Nephron progenitor cell (in vitro differentiated cells): Measurements from ENCODE around the gene EPHB3.

Source experiments
- DNase-seq: peaks from one replicate; pipeline ENCODE4 v3.0.0; 2021
- H3K27ac Mint-ChIP-seq: 2 replicates; pipeline ENCODE4 v1.8.0; 2021; ENCODE audit warnings: mild to moderate bottlenecking, moderate library complexity, mixed read lengths
- H3K27me3 Mint-ChIP-seq: 2 replicates; pipeline ENCODE4 v1.8.0; 2021; ENCODE audit warnings: mild to moderate bottlenecking, low read depth, mixed read lengths; ENCODE audit not compliant: poor library complexity
- H3K36me3 Mint-ChIP-seq: 2 replicates; pipeline ENCODE4 v1.8.0; 2021; ENCODE audit warnings: low read depth, mixed read lengths
- H3K4me1 Mint-ChIP-seq: 2 replicates; pipeline ENCODE4 v1.8.0; 2021; ENCODE audit warnings: mixed read lengths
- H3K4me3 Mint-ChIP-seq: 2 replicates; pipeline ENCODE4 v1.8.0; 2021; ENCODE audit warnings: mild to moderate bottlenecking, moderate library complexity, mixed read lengths
- H3K9me3 Mint-ChIP-seq: 2 replicates; pipeline ENCODE4 v1.8.0; 2021; ENCODE audit warnings: mild to moderate bottlenecking, moderate library complexity, mixed read lengths
- CTCF ChIP-seq: fragments of 200-600 bp; sonication (generic); IDR thresholded peaks from 2 replicates; pipeline ENCODE4 v1.5.0; 2021; ENCODE audit warnings: antibody characterized with exemption

EPHB3 gene

GRCh38 chr3:184524981-184525336 lies 36.6 kb upstream of the EPHB3 start:
- no peaks in the 10 kb centered on the region for H3K36me3 Mint-ChIP-seq
- no peak for DNase-seq
- H3K4me3 Mint-ChIP-seq, result peak overlapping the region; percentile 74
- H3K9me3 Mint-ChIP-seq, result no peaks in the 10 kb centered on the region
- H3K27ac Mint-ChIP-seq, result no peak overlapping the region
- peaks cover 72% of the 10 kb centered on the region for H3K27me3 Mint-ChIP-seq
- peaks cover 13% of the 10 kb centered on the region for H3K4me1 Mint-ChIP-seq
- TF ChIP-seq CTCF, result no peak

GRCh38 chr3:184525337-184526087 lies 36.1 kb upstream of the EPHB3 start:
- peaks cover 77% of the 10 kb centered on the region for H3K27me3 Mint-ChIP-seq
- no peak for TF ChIP-seq CTCF
- H3K4me3 Mint-ChIP-seq, result peak overlapping the region; percentile 79
- peaks cover 13% of the 10 kb centered on the region for H3K4me1 Mint-ChIP-seq
- DNase-seq, result peak; percentile 61
- H3K9me3 Mint-ChIP-seq, result no peaks in the 10 kb centered on the region
- no peaks in the 10 kb centered on the region for H3K36me3 Mint-ChIP-seq
- no peak overlapping the region for H3K27ac Mint-ChIP-seq

- H3K4me1 Mint-ChIP-seq, result peaks cover 13% of the 10 kb centered on the region
- peak overlapping the region; percentile 79 for H3K4me3 Mint-ChIP-seq
- no peak for DNase-seq
- no peaks in the 10 kb centered on the region for H3K36me3 Mint-ChIP-seq
- H3K27me3 Mint-ChIP-seq, result peaks cover 83% of the 10 kb centered on the region
- peak; percentile 9 for TF ChIP-seq CTCF
- H3K27ac Mint-ChIP-seq, result no peak overlapping the region
- H3K9me3 Mint-ChIP-seq, result no peaks in the 10 kb centered on the region
These were observed 35.5 kb upstream of the EPHB3 start for GRCh38 chr3:184526088-184526433.

- H3K4me3 Mint-ChIP-seq, result no peak overlapping the region
- H3K9me3 Mint-ChIP-seq, result no peaks in the 10 kb centered on the region
- TF ChIP-seq CTCF, result no peak
- peaks cover 73% of the 10 kb centered on the region for H3K27me3 Mint-ChIP-seq
- no peaks in the 10 kb centered on the region for H3K4me1 Mint-ChIP-seq
- no peak for DNase-seq
- H3K27ac Mint-ChIP-seq, result no peak overlapping the region
- no peaks in the 10 kb centered on the region for H3K36me3 Mint-ChIP-seq
These were observed 29.8 kb upstream of the EPHB3 start for GRCh38 chr3:184531626-184532280.

GRCh38 chr3:184532940-184533732 lies 28.4 kb upstream of the EPHB3 start:
- H3K4me3 Mint-ChIP-seq, result no peak overlapping the region
- TF ChIP-seq CTCF, result no peak
- H3K9me3 Mint-ChIP-seq, result no peaks in the 10 kb centered on the region
- DNase-seq, result no peak
- H3K4me1 Mint-ChIP-seq, result peaks cover 3% of the 10 kb centered on the region
- H3K36me3 Mint-ChIP-seq, result no peaks in the 10 kb centered on the region
- no peak overlapping the region for H3K27ac Mint-ChIP-seq
- H3K27me3 Mint-ChIP-seq, result peaks cover 70% of the 10 kb centered on the region
